HUES6 (cell line): Measurements from ENCODE around the gene ACVR1C.
"Not testable (repeated sequence)": the region's sequence is repeated elsewhere in the genome, so short reads cannot be mapped to it uniquely, and the experiment has no call there.

Source experiments
- H3K27ac ChIP-seq: 2 replicates; pipeline ENCODE4 v1.7.0; 2013; ENCODE audit warnings: low read depth, mild to moderate bottlenecking, low read length, inconsistent platforms
- H3K27me3 ChIP-seq: 2 replicates; pipeline ENCODE4 v1.6.1; 2013; ENCODE audit warnings: low read length; ENCODE audit not compliant: control insufficient read depth, insufficient read depth
- H3K36me3 ChIP-seq: 2 replicates; pipeline ENCODE4 v1.6.1; 2013; ENCODE audit warnings: low read length; ENCODE audit not compliant: control insufficient read depth, insufficient read depth
- H3K4me1 ChIP-seq: 2 replicates; pipeline ENCODE4 v1.6.1; 2013; ENCODE audit warnings: low read length; ENCODE audit not compliant: control insufficient read depth, insufficient read depth
- H3K4me3 ChIP-seq: 2 replicates; pipeline ENCODE4 v1.5.1; 2013; ENCODE audit warnings: low read depth, low read length
- H3K9ac ChIP-seq: one replicate; pipeline ENCODE4 v1.6.1; 2013; ENCODE audit warnings: mild to moderate bottlenecking, low read length
- H3K9me3 ChIP-seq: 2 replicates; pipeline ENCODE4 v1.6.1; 2013; ENCODE audit warnings: low read depth, low read length; ENCODE audit not compliant: control insufficient read depth, insufficient read depth

Gene ACVR1C

GRCh38 chr2:157528963-157529751 is 99.5 kb downstream of the ACVR1C start:
- Histone ChIP-seq H3K9me3 (no peaks in the 10 kb centered on the region), H3K4me1 (no peaks in the 10 kb centered on the region), H3K9ac (no peak overlapping the region), H3K4me3 (no peak overlapping the region), H3K36me3 (no peaks in the 10 kb centered on the region), H3K27me3 (no peaks in the 10 kb centered on the region), H3K27ac (no peak overlapping the region)

GRCh38 chr2:157526070-157526469 is 102.6 kb downstream of the ACVR1C start:
- Histone ChIP-seq H3K36me3 (no peaks in the 10 kb centered on the region), H3K9ac (no peak overlapping the region), H3K27ac (no peak overlapping the region), H3K4me3 (no peak overlapping the region), H3K27me3 (no peaks in the 10 kb centered on the region), H3K9me3 (no peaks in the 10 kb centered on the region), H3K4me1 (no peaks in the 10 kb centered on the region)

- H3K4me1 ChIP-seq: no peaks in the 10 kb centered on the region
- H3K4me3 ChIP-seq: no peak overlapping the region
- no peaks in the 10 kb centered on the region for H3K36me3 ChIP-seq
- H3K27ac ChIP-seq: no peak overlapping the region
- no peaks in the 10 kb centered on the region for H3K27me3 ChIP-seq
- no peaks in the 10 kb centered on the region for H3K9me3 ChIP-seq
- no peak overlapping the region for H3K9ac ChIP-seq
Observed at GRCh38 chr2:157523270-157524247, 105.1 kb downstream of the ACVR1C start.

GRCh38 chr2:157514966-157515365 is 113.7 kb downstream of the ACVR1C start:
- H3K4me1 ChIP-seq, H3K9me3 ChIP-seq, H3K27ac ChIP-seq, H3K27me3 ChIP-seq, H3K36me3 ChIP-seq: not testable (repeated sequence)
- Histone ChIP-seq H3K4me3 (peak overlapping the region; percentile 44), H3K9ac (peak overlapping the region; percentile 58)

GRCh38 chr2:157509744-157510143 is 118.9 kb downstream of the ACVR1C start:
- Histone ChIP-seq H3K4me1 (no peaks in the 10 kb centered on the region), H3K9me3 (peaks cover 12% of the 10 kb centered on the region), H3K27me3 (no peaks in the 10 kb centered on the region), H3K9ac (no peak overlapping the region), H3K36me3 (no peaks in the 10 kb centered on the region), H3K4me3 (no peak overlapping the region), H3K27ac (no peak overlapping the region)

GRCh38 chr2:157508676-157509075 is 120.0 kb downstream of the ACVR1C start:
- Histone ChIP-seq H3K27me3 (no peaks in the 10 kb centered on the region), H3K27ac (no peak overlapping the region), H3K4me1 (no peaks in the 10 kb centered on the region), H3K9ac (no peak overlapping the region), H3K36me3 (no peaks in the 10 kb centered on the region), H3K9me3 (peaks cover 11% of the 10 kb centered on the region), H3K4me3 (no peak overlapping the region)

- H3K36me3 ChIP-seq: no peaks in the 10 kb centered on the region
- H3K4me3 ChIP-seq: no peak overlapping the region
- no peaks in the 10 kb centered on the region for H3K27me3 ChIP-seq
- H3K4me1 ChIP-seq: no peaks in the 10 kb centered on the region
- no peak overlapping the region for H3K9ac ChIP-seq
- H3K27ac ChIP-seq: no peak overlapping the region
- H3K9me3 ChIP-seq: peaks cover 11% of the 10 kb centered on the region
Observed at GRCh38 chr2:157506586-157506985, 122.1 kb downstream of the ACVR1C start.

DNA sequence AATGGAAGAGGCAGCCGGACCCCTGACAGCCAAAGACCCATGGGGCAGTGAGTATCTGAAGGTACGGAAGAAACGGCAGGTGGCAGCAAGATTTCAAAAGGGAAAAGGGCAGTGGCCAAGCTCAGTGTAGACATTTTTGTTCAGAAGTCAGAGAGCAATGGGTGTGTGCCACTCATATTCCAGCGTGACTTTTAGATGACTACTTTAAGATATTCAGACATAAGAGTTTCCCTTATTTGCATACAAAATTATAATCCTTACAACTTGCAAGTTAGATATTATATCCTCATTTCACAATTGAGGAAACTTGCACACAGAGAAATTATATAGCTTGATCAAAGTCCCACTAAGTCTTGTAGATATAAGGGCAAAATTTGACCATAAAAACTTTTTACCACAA is 124.0 kb downstream of the ACVR1C start:
- H3K9me3 ChIP-seq: peaks cover 7% of the 10 kb centered on the region; the same call in 1 of the 2 replicates
- no peaks in the 10 kb centered on the region for H3K27me3 ChIP-seq
- H3K9ac ChIP-seq: no peak overlapping the region
- no peak overlapping the region for H3K27ac ChIP-seq
- no peaks in the 10 kb centered on the region for H3K4me1 ChIP-seq
- H3K36me3 ChIP-seq: no peaks in the 10 kb centered on the region
- H3K4me3 ChIP-seq: no peak overlapping the region

DNA sequence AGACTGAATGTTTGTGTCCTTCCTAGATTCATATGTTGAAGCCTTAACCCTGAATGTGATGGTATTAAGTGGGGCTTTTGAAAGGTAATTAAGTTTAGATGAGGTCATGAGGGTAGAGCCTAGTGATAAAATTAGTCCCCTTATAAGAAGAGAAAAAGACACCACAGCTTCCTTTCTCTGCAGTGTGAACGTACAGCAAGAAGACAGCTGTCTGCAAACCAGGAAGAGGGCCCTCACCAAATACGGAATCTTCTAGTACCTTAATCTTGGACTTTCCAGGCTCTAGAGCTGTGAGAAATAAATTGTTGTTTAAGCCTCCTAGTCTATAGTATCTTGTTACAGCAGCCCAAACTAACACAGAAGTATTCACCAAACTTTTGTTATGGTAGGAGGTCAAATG is 127.6 kb downstream of the ACVR1C start:
- peaks cover 3% of the 10 kb centered on the region; the same call in 1 of the 2 replicates for H3K9me3 ChIP-seq
- no peaks in the 10 kb centered on the region for H3K4me1 ChIP-seq
- H3K4me3 ChIP-seq: no peak overlapping the region
- no peak overlapping the region for H3K9ac ChIP-seq
- H3K27me3 ChIP-seq: no peaks in the 10 kb centered on the region
- H3K27ac ChIP-seq: no peak overlapping the region
- H3K36me3 ChIP-seq: no peaks in the 10 kb centered on the region

DNA sequence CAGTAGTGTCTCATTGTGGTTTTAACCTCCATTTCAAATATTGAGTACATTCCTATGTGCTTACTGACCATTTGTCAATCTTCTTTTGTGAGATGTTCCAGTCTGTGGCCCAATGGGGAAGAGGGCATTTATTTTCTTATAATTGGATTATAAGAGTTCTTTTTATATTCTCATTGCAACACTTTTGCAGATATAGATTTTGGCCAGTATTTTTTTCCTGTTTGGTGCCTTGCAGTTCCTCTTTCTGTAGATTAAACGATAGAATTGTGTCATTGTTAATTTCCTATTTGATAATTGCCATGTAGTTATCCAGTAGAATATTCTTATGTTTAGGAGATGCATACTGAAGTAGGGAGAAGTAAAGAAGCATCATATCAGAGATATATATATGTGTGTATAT is 128.3 kb downstream of the ACVR1C start:
- H3K4me1 ChIP-seq: no peaks in the 10 kb centered on the region
- H3K36me3 ChIP-seq: no peaks in the 10 kb centered on the region
- no peaks in the 10 kb centered on the region for H3K27me3 ChIP-seq
- no peak overlapping the region for H3K9ac ChIP-seq
- H3K4me3 ChIP-seq: no peak overlapping the region
- H3K9me3 ChIP-seq: no peaks in the 10 kb centered on the region
- no peak overlapping the region for H3K27ac ChIP-seq

GRCh38 chr2:157498483-157498882 is 130.2 kb downstream of the ACVR1C start:
- Histone ChIP-seq H3K9me3 (no peaks in the 10 kb centered on the region), H3K36me3 (no peaks in the 10 kb centered on the region), H3K4me1 (no peaks in the 10 kb centered on the region), H3K27me3 (no peaks in the 10 kb centered on the region), H3K4me3 (no peak overlapping the region), H3K27ac (no peak overlapping the region), H3K9ac (no peak overlapping the region)
